A673 (cell line): ENCODE data around the gene CXCL12. TPM values are rescaled to one million over a fixed set of nuclear protein-coding genes. Genes with fewer than 3 reads are reported as not detected.

Experiments
- BruUV-seq: library from RNA; stranded (reverse); fragments of 400-500 nt; replicated peaks from 2 replicates; lab custom pipeline; 2021; lab: Mats Ljungman, UMichigan
- CTCF ChIA-PET: fragments of 300-600 bp; sonication (Branson Sonifier 250); formaldehyde crosslinking; loops from one replicate; lab custom pipeline; 2022; ENCODE audit warnings: antibody characterized with exemption; lab: Charles Lee
- POLR2A ChIA-PET: fragments of 300-600 bp; sonication (Branson Sonifier 250); formaldehyde crosslinking; loops from one replicate; lab custom pipeline; 2022; ENCODE audit warnings: antibody characterized with exemption; ENCODE audit not compliant: low non-redundant PET; lab: Charles Lee
- DNase-seq: peaks from one replicate; pipeline ENCODE4 v3.0.0-alpha.2; 2015; ENCODE audit warnings: low spot score
- H3K27ac ChIP-seq: fragments of 200-600 bp; sonication (generic); 2 replicates; pipeline ENCODE4 v1.5.1; 2016; ENCODE audit warnings: mixed run types, low read depth, mild to moderate bottlenecking, mixed read lengths, antibody characterized with exemption, low read length; ENCODE audit not compliant: poor library complexity, severe bottlenecking
- H3K27me3 ChIP-seq: fragments of 200-600 bp; sonication (generic); replicated peaks from 2 replicates; pipeline ENCODE4 v1.6.1; 2017; ENCODE audit warnings: mixed run types, low read depth, mild to moderate bottlenecking, mixed read lengths, antibody characterized with exemption, low read length; ENCODE audit not compliant: insufficient read depth, poor library complexity
- H3K36me3 ChIP-seq: fragments of 200-600 bp; sonication (generic); 2 replicates; pipeline ENCODE4 v1.6.1; 2016; ENCODE audit warnings: mixed run types, mild to moderate bottlenecking, mixed read lengths, antibody characterized with exemption, low read length; ENCODE audit not compliant: insufficient read depth, poor library complexity, severe bottlenecking
- H3K4me1 ChIP-seq: fragments of 200-600 bp; sonication (generic); 2 replicates; pipeline ENCODE4 v1.6.1; 2017; ENCODE audit warnings: mixed run types, mild to moderate bottlenecking, mixed read lengths, antibody characterized with exemption, low read length; ENCODE audit not compliant: insufficient read depth, poor library complexity, severe bottlenecking
- H3K4me3 ChIP-seq: fragments of 200-600 bp; sonication (generic); 2 replicates; pipeline ENCODE4 v1.5.1; 2016; ENCODE audit warnings: low read depth, mixed run types, mild to moderate bottlenecking, mixed read lengths, low read length; ENCODE audit not compliant: poor library complexity, severe bottlenecking
- H3K9me3 ChIP-seq: fragments of 200-600 bp; sonication (generic); 2 replicates; pipeline ENCODE4 v1.6.1; 2016; ENCODE audit warnings: mixed run types, low read depth, mild to moderate bottlenecking, mixed read lengths, antibody characterized with exemption, low read length; ENCODE audit not compliant: poor library complexity, severe bottlenecking
- CTCF ChIP-seq: fragments of 300-800, 200-600 bp; sonication (generic); conservative IDR thresholded peaks from 2 replicates; pipeline ENCODE4 v1.5.1; 2017; ENCODE audit warnings: low read depth, mild to moderate bottlenecking, antibody characterized with exemption, low read length, moderate library complexity, mixed read lengths
- EZH2 ChIP-seq: fragments of 200-600 bp; sonication (generic); IDR thresholded peaks from 2 replicates; pipeline ENCODE4 v1.6.1; 2017; ENCODE audit warnings: borderline replicate concordance, low read depth, mild to moderate bottlenecking, mixed read lengths, antibody characterized with exemption, low read length; ENCODE audit not compliant: poor library complexity, severe bottlenecking
- intact Hi-C: fragments of 100-400 bp; cut with micrococcal nuclease; formaldehyde crosslinking; loops from one replicate; pipeline ENCODE4 v1.10.0; 2022; ENCODE audit not compliant: unreplicated experiment
- total RNA-seq: library from RNA; stranded (reverse); gene quantifications from 2 replicates; pipeline ENCODE4 v1.2.3, GENCODE V29; 2021

The CXCL12 gene
- total RNA-seq, 1 experiment from 2014 or later = 0.30 TPM

GRCh38 chr10:44353128-44353390 lies 31.8 kb downstream of the CXCL12 start:
- Histone ChIP-seq H3K4me1 (no peaks in the 10 kb centered on the region), H3K9me3 (no peaks in the 10 kb centered on the region), H3K27me3 (no peaks in the 10 kb centered on the region), H3K4me3 (no peak overlapping the region), H3K36me3 (no peaks in the 10 kb centered on the region), H3K27ac (no peak overlapping the region)
- no peak for DNase-seq
- ChIA-PET CTCF (interaction anchor here (0.7 kb wide), 1 partner anchor 98 kb away, joined by 3 read pairs; no protein-coding TSS in a partner anchor), POLR2A (no interaction called here)
- no TSS peak for BruUV-seq
- TF ChIP-seq EZH2 = no peak
- TF ChIP-seq CTCF = no peak
- intact Hi-C loops = no loop called here

GRCh38 chr10:44352316-44353127 lies 32.4 kb downstream of the CXCL12 start:
- Histone ChIP-seq H3K4me3 (no peak overlapping the region), H3K9me3 (no peaks in the 10 kb centered on the region), H3K36me3 (no peaks in the 10 kb centered on the region), H3K27ac (no peak overlapping the region), H3K4me1 (no peaks in the 10 kb centered on the region), H3K27me3 (no peaks in the 10 kb centered on the region)
- no peak for DNase-seq
- ChIA-PET CTCF (interaction anchor here (0.7 kb wide), 1 partner anchor 97 kb away, joined by 3 read pairs; no protein-coding TSS in a partner anchor), POLR2A (no interaction called here)
- TF ChIP-seq EZH2 = no peak
- no peak for TF ChIP-seq CTCF
- intact Hi-C loops = no loop called here
- BruUV-seq = no TSS peak

GRCh38 chr10:44348496-44348895 lies 36.4 kb downstream of the CXCL12 start:
- CTCF ChIA-PET = no interaction called here
- Histone ChIP-seq H3K27ac (no peak overlapping the region), H3K9me3 (no peaks in the 10 kb centered on the region), H3K27me3 (no peaks in the 10 kb centered on the region), H3K4me3 (no peak overlapping the region), H3K36me3 (no peaks in the 10 kb centered on the region), H3K4me1 (no peaks in the 10 kb centered on the region)
- TF ChIP-seq CTCF = no peak
- TF ChIP-seq EZH2 = no peak
- POLR2A ChIA-PET = no interaction called here
- intact Hi-C loops = no loop called here
- no TSS peak for BruUV-seq
- no peak for DNase-seq
